Ovary (tissue), 3 donors: ENCODE data around the gene CLIC1.

Experiments used
- CTCF ChIP-seq, 3 donors: fragments of 450-650 bp in 2 of 3; fragments of 200-600 bp in 1 of 3; IDR thresholded peaks; one replicate each; pipeline versions ENCODE4 v1.5.1 to v1.8.0; 2016 to 2022; ENCODE audit warnings: antibody characterized with exemption in 3 of 3, mild to moderate bottlenecking in 1 of 3
- POLR2A ChIP-seq: fragments of 450-650 bp; IDR thresholded peaks from one replicate; pipeline ENCODE4 v1.6.1; 2017; ENCODE audit warnings: antibody characterized with exemption, mild to moderate bottlenecking, moderate library complexity
- donor health status: DM: no; HTN: no; CAD: no.

- TF ChIP-seq CTCF (IDR thresholded peaks at IDR 0.05) (no peak), POLR2A (peak; percentile 45)
Observed at GRCh38 chr6:31739639-31740396, 3.5 kb upstream of the CLIC1 start, which contains the start of gene MSH5.
